K562 (cell line): ENCODE data around the gene ELF1. TPM values are rescaled to one million over a fixed set of nuclear protein-coding genes. Genes with fewer than 3 reads are reported as not detected.

ENCODE experiments used
- ATAC-seq: fragments of 200-7000 bp; cut with Tn5 transposase; 3 replicates; pipeline ENCODE4 v1.9.1; 2020; ENCODE audit warnings: moderate library complexity
- BruUV-seq: library from RNA; stranded (reverse); fragments of 400-500 nt; replicated peaks from 2 replicates; lab custom pipeline; 2021; lab: Mats Ljungman, UMichigan
- CTCF ChIA-PET: fragments of 300-600 bp; formaldehyde crosslinking; extraction: SDS; loops from one replicate; lab custom pipeline; 2021; ENCODE audit warnings: low intra/inter-chr PET ratio; lab: Yijun Ruan, JAX
- POLR2A ChIA-PET: fragments of 300-600, 350-650 bp; sonication (Branson Sonifier 250); formaldehyde crosslinking; extraction: SDS; loops from one replicate; lab custom pipeline; 2021; ENCODE audit warnings: antibody characterized with exemption, inconsistent platforms; lab: Yijun Ruan, JAX
- DNase-seq, 4 experiments: peaks; one replicate each; pipeline versions ENCODE4 v3.0.0 to v3.0.0-alpha.2; 2011 to 2018; ENCODE audit warnings: low spot score in 3 of 4, mixed read lengths in 3 of 4; ENCODE audit errors: extremely low read depth in 1 of 4
- FAIRE-seq: peaks from 2 replicates; lab custom pipeline; 2011; peaks lifted over from hg19 to GRCh38; lab: Jason Lieb, UNC
- H2AFZ ChIP-seq: 2 replicates; pipeline ENCODE4 v1.6.0; 2011; ENCODE audit warnings: low read depth, low read length, control low read depth, inconsistent platforms
- H3K27ac ChIP-seq: fragments of 200-600 bp; 3 replicates; pipeline ENCODE4 v1.8.0; 2011; ENCODE audit warnings: low read depth, mild to moderate bottlenecking, control low read depth, inconsistent platforms, low read length, moderate library complexity, mixed read lengths; ENCODE audit errors: extremely low read depth
- H3K27me3 ChIP-seq, 2 experiments: fragments of 300-600 bp in 1 of 2; 2 replicates in 1 of 2; 3 replicates in 1 of 2; pipeline versions ENCODE4 v1.6.0 to v1.8.0; 2011; ENCODE audit warnings: inconsistent platforms in 2 of 2, low read length in 2 of 2, mild to moderate bottlenecking in 1 of 2, mixed read lengths in 1 of 2, moderate library complexity in 1 of 2; ENCODE audit not compliant: control insufficient read depth in 2 of 2, insufficient read depth in 2 of 2
- H3K36me3 ChIP-seq: fragments of 300-600 bp; 3 replicates; pipeline ENCODE4 v1.8.0; 2011; ENCODE audit warnings: mild to moderate bottlenecking, low read length, inconsistent platforms; ENCODE audit not compliant: control insufficient read depth, insufficient read depth
- H3K4me1 ChIP-seq, 2 experiments: fragments of 200-600 bp in 1 of 2; replicated peaks in 1 of 2; 2 replicates in 1 of 2; 3 replicates in 1 of 2; pipeline versions ENCODE4 v1.5.1 to v1.8.0; 2011; ENCODE audit warnings: inconsistent platforms in 2 of 2, low read length in 2 of 2, mild to moderate bottlenecking in 1 of 2, mixed read lengths in 1 of 2, moderate library complexity in 1 of 2; ENCODE audit not compliant: control insufficient read depth in 2 of 2, insufficient read depth in 2 of 2
- H3K4me2 ChIP-seq: 2 replicates; pipeline ENCODE4 v1.6.1; 2011; ENCODE audit warnings: low read length, control low read depth, inconsistent platforms, mixed read lengths; ENCODE audit not compliant: insufficient read depth
- H3K4me3 ChIP-seq: fragments of 200-600 bp; sonication (generic), shearing (Covaris generic); 2 replicates; pipeline ENCODE4 v1.5.1; 2016; ENCODE audit warnings: control low read depth, inconsistent platforms
- H3K79me2 ChIP-seq: fragments of 200-600 bp; 3 replicates; pipeline ENCODE4 v1.8.0; 2011; ENCODE audit warnings: low read length, inconsistent platforms; ENCODE audit not compliant: control insufficient read depth, insufficient read depth
- H3K9ac ChIP-seq, 2 experiments: 2 replicates each; pipeline versions ENCODE4 v1.6.0 to v1.6.1; 2011; ENCODE audit warnings: low read depth in 2 of 2, low read length in 2 of 2, control low read depth in 1 of 2, inconsistent platforms in 1 of 2, mild to moderate bottlenecking in 1 of 2, mixed read lengths in 1 of 2; ENCODE audit not compliant: insufficient read depth in 1 of 2
- H3K9me1 ChIP-seq: one replicate; pipeline ENCODE4 v1.6.0; 2011; ENCODE audit warnings: inconsistent platforms, mild to moderate bottlenecking, low read length, moderate library complexity; ENCODE audit not compliant: control insufficient read depth, insufficient read depth
- H3K9me3 ChIP-seq: replicated peaks from 2 replicates; pipeline ENCODE4 v1.5.1; 2011; ENCODE audit warnings: low read depth, low read length, inconsistent platforms; ENCODE audit not compliant: control insufficient read depth, insufficient read depth
- H4K20me1 ChIP-seq: replicated peaks from 2 replicates; pipeline ENCODE4 v1.6.1; 2011; ENCODE audit warnings: low read length, inconsistent platforms, mixed read lengths; ENCODE audit not compliant: control insufficient read depth, insufficient read depth
- ETV5 ChIP-seq: sonication (generic); formaldehyde crosslinking; IDR thresholded peaks from 2 replicates; pipeline ENCODE4 v1.4.0; 2020; ENCODE audit warnings: low read depth, mild to moderate bottlenecking, missing genetic modification reagents
- HDAC3 ChIP-seq: fragments of 450-650 bp; IDR thresholded peaks from 2 replicates; pipeline ENCODE4 v1.6.1; 2018; ENCODE audit warnings: borderline replicate concordance, mild to moderate bottlenecking, moderate library complexity; ENCODE audit not compliant: partially characterized antibody
- HMG20A ChIP-seq: fragments of 450-650 bp; formaldehyde crosslinking; conservative IDR thresholded peaks from 2 replicates; pipeline ENCODE4 v1.4.0; 2020; ENCODE audit warnings: mild to moderate bottlenecking, mixed read lengths
- HMG20B ChIP-seq: fragments of 250-450 bp; sonication (Bioruptor Pico); IDR thresholded peaks from 2 replicates; pipeline ENCODE4 v1.5.0; 2021; ENCODE audit warnings: mild to moderate bottlenecking
- MCM7 ChIP-seq, 2 experiments: fragments of 450-650 bp; IDR thresholded peaks; 2 replicates each; pipeline ENCODE4 v1.6.1; 2016 to 2018
- NRF1 ChIP-seq, 2 experiments: fragments of 450-650 bp; IDR thresholded peaks in 1 of 2; conservative IDR thresholded peaks in 1 of 2; 2 replicates each; pipeline ENCODE4 v1.6.1; 2014; ENCODE audit warnings: mild to moderate bottlenecking in 2 of 2
- PRPF4 ChIP-seq: fragments of 200-400 bp; formaldehyde crosslinking; IDR thresholded peaks from one replicate; pipeline ENCODE4 v1.6.1; 2017; ENCODE audit warnings: low read length, low read depth, mild to moderate bottlenecking; ENCODE audit not compliant: insufficient read depth, poor library complexity, severe bottlenecking
- SMAD4 ChIP-seq: fragments of 250-450 bp; sonication (Bioruptor Pico); conservative IDR thresholded peaks from 2 replicates; pipeline ENCODE4 v1.8.0; 2021; ENCODE audit warnings: inconsistent platforms, mild to moderate bottlenecking, moderate library complexity
- ZC3H8 ChIP-seq: fragments of 450-650 bp; IDR thresholded peaks from 2 replicates; pipeline ENCODE4 v1.6.1; 2017
- ZNF134 ChIP-seq: fragments of 250-450 bp; sonication (Bioruptor Pico); conservative IDR thresholded peaks from 2 replicates; pipeline ENCODE4 v1.4.0; 2020
- ZNF175 ChIP-seq: fragments of 200-800 bp; sonication (Bioruptor generic); IDR thresholded peaks from 2 replicates; pipeline ENCODE4 v1.6.1; 2016; ENCODE audit warnings: low read depth, mild to moderate bottlenecking, missing genetic modification characterization, missing compliant biosample characterization
- WGBS: fragments of 100-300 bp; shearing (Covaris generic); methylation state at CpG from one replicate; pipeline ENCODE4 v1.1.6; 2016; ENCODE audit warnings: low coverage, mixed read lengths; ENCODE audit not compliant: insufficient coverage; ENCODE audit errors: missing lambda C conversion rate; 5-methylcytosine and 5-hydroxymethylcytosine counted together
- in situ Hi-C: fragments of 300-500 bp; cut with MboI; formaldehyde crosslinking; loops from 4 replicates; pipeline ENCODE4 v1.15.0; 2018; ENCODE audit warnings: inconsistent platforms, mixed read lengths
- intact Hi-C: fragments of 100-400 bp; cut with micrococcal nuclease; formaldehyde crosslinking; loops from 2 replicates; pipeline ENCODE4 v1.14.2; 2022
- polyA plus RNA-seq, 8 experiments: library from polyadenylated mRNA; depleted of rRNA in 4 of 8; stranded (reverse) in 5 of 8; unstranded in 3 of 8; fragments of >200 nt; fragmentation: Nextera tagmentation in 2 of 8; fragmentation: Illumina TruSeq in 1 of 8; extraction: Ambion mirVana in 2 of 8; extraction: Trizol in 1 of 8; gene quantifications; 2 replicates each; pipeline versions ENCODE4 v1.2.1 to v1.2.3, GENCODE V29; 2011 to 2014; ENCODE audit warnings: inconsistent platforms in 1 of 8, missing spikeins in 1 of 8
- total RNA-seq, 7 experiments: library from RNA; depleted of rRNA in 6 of 7; stranded (reverse); fragments of >200 nt in 6 of 7; fragmentation: Illumina TruSeq in 2 of 7; extraction: Trizol in 2 of 7; gene quantifications; 2 replicates each; pipeline versions ENCODE4 v1.2.1 to v1.2.3, GENCODE V29; 2011 to 2021; ENCODE audit warnings: low replicate concordance in 1 of 7
- TF ChIP-seq, protein P1 (sequence below): fragments of 450-650 bp; IDR thresholded peaks from 2 replicates; pipeline ENCODE4 v1.6.1; 2016; ENCODE audit warnings: mild to moderate bottlenecking
- TF ChIP-seq, protein P2 (sequence below), 2 experiments: fragments of 450-650 bp in 1 of 2; sonication (generic) in 1 of 2; formaldehyde crosslinking; conservative IDR thresholded peaks; 2 replicates each; pipeline versions ENCODE4 v1.4.0 to v1.8.1; 2020 to 2022; ENCODE audit warnings: mild to moderate bottlenecking in 1 of 2, missing genetic modification reagents in 1 of 2
- TF ChIP-seq, protein P3 (sequence below): fragments of 450-650 bp; IDR thresholded peaks from 2 replicates; pipeline ENCODE4 v1.6.1; 2018; ENCODE audit warnings: mild to moderate bottlenecking, low read depth; ENCODE audit not compliant: partially characterized antibody

ELF1 gene
- total and polyA plus RNA-seq, 9 of the 15 experiments (the other 6 are each of a cell fraction or from before 2014, with no cell fraction given): 24.7 to 54.4 (median 33.4) TPM

DNA sequence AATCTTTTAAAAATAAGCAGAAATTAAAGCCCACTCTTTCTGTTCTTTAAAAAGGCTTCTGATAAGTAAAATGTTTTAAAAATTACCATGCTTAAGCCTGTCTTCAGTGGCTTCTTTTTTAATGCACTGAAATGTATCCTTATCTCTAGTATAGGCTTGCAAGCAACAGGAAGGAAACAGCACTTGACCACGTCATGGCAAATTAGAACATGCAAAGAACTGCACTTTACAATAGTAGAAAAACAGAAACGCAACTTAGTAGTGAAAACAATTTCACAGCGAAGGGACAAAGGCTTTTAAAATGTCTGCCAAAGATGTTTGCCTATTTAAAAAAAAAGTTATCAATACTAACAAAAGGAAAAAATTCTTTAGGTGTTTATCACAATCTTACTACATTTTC lies 36.3 kb downstream of the ELF1 start (continued):
- TF ChIP-seq, protein P1, sequence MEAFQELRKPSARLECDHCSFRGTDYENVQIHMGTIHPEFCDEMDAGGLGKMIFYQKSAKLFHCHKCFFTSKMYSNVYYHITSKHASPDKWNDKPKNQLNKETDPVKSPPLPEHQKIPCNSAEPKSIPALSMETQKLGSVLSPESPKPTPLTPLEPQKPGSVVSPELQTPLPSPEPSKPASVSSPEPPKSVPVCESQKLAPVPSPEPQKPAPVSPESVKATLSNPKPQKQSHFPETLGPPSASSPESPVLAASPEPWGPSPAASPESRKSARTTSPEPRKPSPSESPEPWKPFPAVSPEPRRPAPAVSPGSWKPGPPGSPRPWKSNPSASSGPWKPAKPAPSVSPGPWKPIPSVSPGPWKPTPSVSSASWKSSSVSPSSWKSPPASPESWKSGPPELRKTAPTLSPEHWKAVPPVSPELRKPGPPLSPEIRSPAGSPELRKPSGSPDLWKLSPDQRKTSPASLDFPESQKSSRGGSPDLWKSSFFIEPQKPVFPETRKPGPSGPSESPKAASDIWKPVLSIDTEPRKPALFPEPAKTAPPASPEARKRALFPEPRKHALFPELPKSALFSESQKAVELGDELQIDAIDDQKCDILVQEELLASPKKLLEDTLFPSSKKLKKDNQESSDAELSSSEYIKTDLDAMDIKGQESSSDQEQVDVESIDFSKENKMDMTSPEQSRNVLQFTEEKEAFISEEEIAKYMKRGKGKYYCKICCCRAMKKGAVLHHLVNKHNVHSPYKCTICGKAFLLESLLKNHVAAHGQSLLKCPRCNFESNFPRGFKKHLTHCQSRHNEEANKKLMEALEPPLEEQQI: no peak
- TF ChIP-seq ZNF175 (CRISPR knock-in tag) (no peak), HMG20B (CRISPR knock-in tag) (no peak)
- TF ChIP-seq, protein P2, sequence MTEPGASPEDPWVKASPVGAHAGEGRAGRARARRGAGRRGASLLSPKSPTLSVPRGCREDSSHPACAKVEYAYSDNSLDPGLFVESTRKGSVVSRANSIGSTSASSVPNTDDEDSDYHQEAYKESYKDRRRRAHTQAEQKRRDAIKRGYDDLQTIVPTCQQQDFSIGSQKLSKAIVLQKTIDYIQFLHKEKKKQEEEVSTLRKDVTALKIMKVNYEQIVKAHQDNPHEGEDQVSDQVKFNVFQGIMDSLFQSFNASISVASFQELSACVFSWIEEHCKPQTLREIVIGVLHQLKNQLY (CRISPR knock-in tag; conservative IDR thresholded peaks at IDR 0.05): no peak
- TF ChIP-seq, all 486 proteins: peak for 28

DNA sequence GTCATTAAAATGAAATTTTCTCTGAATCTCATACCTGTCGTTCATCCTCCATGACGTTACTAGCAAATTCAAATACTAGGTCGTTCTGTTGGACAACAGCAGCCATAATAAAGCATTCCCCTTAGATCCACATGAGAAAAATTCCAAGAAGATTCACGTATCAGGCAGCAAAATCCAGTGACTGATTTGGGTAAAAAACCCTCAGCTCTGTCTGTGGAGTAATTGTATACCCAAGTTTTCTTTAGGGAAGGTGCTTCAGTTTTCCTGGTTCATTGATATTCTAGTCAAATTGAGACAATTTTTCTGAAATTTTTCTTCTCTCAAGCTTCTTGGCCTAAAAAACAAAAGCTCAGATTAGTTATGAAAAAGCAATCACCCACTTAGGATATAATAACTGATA lies 37.2 kb downstream of the ELF1 start:
- Histone ChIP-seq H3K36me3 (peaks cover 17% of the 10 kb centered on the region), H3K9me1 (no peaks in the 10 kb centered on the region), H3K79me2 (peaks cover 99% of the 10 kb centered on the region), H4K20me1 (no peaks in the 10 kb centered on the region), H3K4me3 (peak overlapping the region; percentile 20), H3K27ac (peak overlapping the region; percentile 82), H3K4me2 (peak overlapping the region; percentile 65), H3K9ac (peak overlapping the region in 1 of 2 experiments; percentile 73; a peak in 2 of 4 replicates), H3K4me1 (peaks cover 0 to 26% of the 10 kb centered on the region in 2 experiments; a peak in 1 of 5 replicates), H3K27me3 (no peaks in the 10 kb centered on the region)
- ChIA-PET CTCF (no interaction called here), POLR2A (interaction anchor here (1.2 kb wide), 1 partner anchor 79 kb away, joined by 3 read pairs; the partner anchor contains the start of gene WBP4)
- DNase-seq: no peak
- WGBS: 4% methylated on average over 4 of the region's 4 CpGs
- FAIRE-seq: peak; percentile 71
- no TSS peak for BruUV-seq
- ATAC-seq: no peak
- TF ChIP-seq ETV5 (CRISPR knock-in tag): no peak
- TF ChIP-seq HDAC3: no peak
- TF ChIP-seq ZNF134 (CRISPR knock-in tag): no peak
- TF ChIP-seq, protein P3, sequence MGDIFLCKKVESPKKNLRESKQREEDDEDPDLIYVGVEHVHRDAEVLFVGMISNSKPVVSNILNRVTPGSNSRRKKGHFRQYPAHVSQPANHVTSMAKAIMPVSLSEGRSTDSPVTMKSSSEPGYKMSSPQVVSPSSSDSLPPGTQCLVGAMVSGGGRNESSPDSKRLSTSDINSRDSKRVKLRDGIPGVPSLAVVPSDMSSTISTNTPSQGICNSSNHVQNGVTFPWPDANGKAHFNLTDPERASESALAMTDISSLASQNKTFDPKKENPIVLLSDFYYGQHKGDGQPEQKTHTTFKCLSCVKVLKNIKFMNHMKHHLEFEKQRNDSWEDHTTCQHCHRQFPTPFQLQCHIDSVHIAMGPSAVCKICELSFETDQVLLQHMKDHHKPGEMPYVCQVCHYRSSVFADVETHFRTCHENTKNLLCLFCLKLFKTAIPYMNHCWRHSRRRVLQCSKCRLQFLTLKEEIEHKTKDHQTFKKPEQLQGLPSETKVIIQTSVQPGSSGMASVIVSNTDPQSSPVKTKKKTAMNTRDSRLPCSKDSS: no peak
- no peak for TF ChIP-seq HMG20A
- TF ChIP-seq SMAD4: no peak
- TF ChIP-seq NRF1 (conservative IDR thresholded peaks at IDR 0.05 in 1 of 2, IDR thresholded peaks at IDR 0.05 in 1 of 2): no peak
- TF ChIP-seq PRPF4: no peak
- TF ChIP-seq ZC3H8: no peak
- TF ChIP-seq MCM7 (IDR thresholded peaks at IDR 0.05): no peak
- TF ChIP-seq, all 486 proteins: peak for 0
- in situ Hi-C loops (no loop called here), intact Hi-C loops (loop anchor here (1.0 kb wide), 3 partner anchors 23 to 78 kb away; no protein-coding TSS in a partner anchor)
- Histone ChIP-seq H2AFZ (no peak overlapping the region), H3K9me3 (no peaks in the 10 kb centered on the region)
